Sigmoid colon (tissue), 4 donors: ENCODE data around the gene LTBP1.

Experiments used
- POLR2A ChIP-seq, 2 donors: fragments of 450-650 bp; IDR thresholded peaks; one replicate each; pipeline ENCODE4 v1.6.1; 2016; ENCODE audit warnings: antibody characterized with exemption in 2 of 2, mild to moderate bottlenecking in 2 of 2, moderate library complexity in 2 of 2
- POLR2AphosphoS5 ChIP-seq, 4 donors: sonication (generic); formaldehyde crosslinking; IDR thresholded peaks; one replicate each; pipeline ENCODE4 v1.6.1; 2017; ENCODE audit warnings: antibody characterized with exemption in 4 of 4
- TF ChIP-seq, protein P1 (sequence below), 4 experiments: fragments of 450-650 bp in 3 of 4; fragments of 200-600 bp in 1 of 4; IDR thresholded peaks; one replicate each; pipeline ENCODE4 v1.5.1; 2016 to 2019; ENCODE audit warnings: antibody characterized with exemption in 4 of 4, mild to moderate bottlenecking in 3 of 4, moderate library complexity in 2 of 4

DNA sequence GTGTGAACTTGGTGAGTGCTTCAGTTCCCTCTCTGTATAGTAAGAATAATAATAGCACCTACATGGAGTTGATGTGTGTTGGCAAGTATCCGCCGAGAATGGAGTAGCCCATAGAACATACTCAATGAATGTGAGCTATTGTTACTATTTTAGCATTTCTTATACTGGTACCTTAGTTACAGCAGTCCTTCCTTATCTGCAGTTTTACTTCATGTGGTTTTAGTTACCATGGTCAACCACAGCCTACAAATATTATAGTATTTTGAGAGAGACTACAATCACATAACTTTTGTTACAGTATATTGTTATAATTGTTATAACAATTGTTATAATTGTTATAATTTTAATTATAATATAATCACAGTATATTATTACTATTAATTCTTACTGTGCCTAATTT is 377.2 kb downstream of the LTBP1 start:
- TF ChIP-seq, protein P1, sequence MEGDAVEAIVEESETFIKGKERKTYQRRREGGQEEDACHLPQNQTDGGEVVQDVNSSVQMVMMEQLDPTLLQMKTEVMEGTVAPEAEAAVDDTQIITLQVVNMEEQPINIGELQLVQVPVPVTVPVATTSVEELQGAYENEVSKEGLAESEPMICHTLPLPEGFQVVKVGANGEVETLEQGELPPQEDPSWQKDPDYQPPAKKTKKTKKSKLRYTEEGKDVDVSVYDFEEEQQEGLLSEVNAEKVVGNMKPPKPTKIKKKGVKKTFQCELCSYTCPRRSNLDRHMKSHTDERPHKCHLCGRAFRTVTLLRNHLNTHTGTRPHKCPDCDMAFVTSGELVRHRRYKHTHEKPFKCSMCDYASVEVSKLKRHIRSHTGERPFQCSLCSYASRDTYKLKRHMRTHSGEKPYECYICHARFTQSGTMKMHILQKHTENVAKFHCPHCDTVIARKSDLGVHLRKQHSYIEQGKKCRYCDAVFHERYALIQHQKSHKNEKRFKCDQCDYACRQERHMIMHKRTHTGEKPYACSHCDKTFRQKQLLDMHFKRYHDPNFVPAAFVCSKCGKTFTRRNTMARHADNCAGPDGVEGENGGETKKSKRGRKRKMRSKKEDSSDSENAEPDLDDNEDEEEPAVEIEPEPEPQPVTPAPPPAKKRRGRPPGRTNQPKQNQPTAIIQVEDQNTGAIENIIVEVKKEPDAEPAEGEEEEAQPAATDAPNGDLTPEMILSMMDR (IDR thresholded peaks at IDR 0.05), result no peak
- TF ChIP-seq POLR2AphosphoS5 (IDR thresholded peaks at IDR 0.05), result no peak
- TF ChIP-seq POLR2A (IDR thresholded peaks at IDR 0.05), result no peak
